PC-3 (cell line): ENCODE measurements around the gene REC114. TPM values are rescaled to one million over a fixed set of nuclear protein-coding genes. Genes with fewer than 3 reads are reported as not detected.

Source experiments
- ATAC-seq: fragments of 200-7000 bp; cut with Tn5 transposase; 2 replicates; pipeline ENCODE4 v1.9.1; 2020; ENCODE audit warnings: mild to moderate bottlenecking, moderate library complexity
- BruUV-seq: library from RNA; stranded (reverse); fragments of 400-500 nt; replicated peaks from 2 replicates; lab custom pipeline; 2021; lab: Mats Ljungman, UMichigan
- CTCF ChIA-PET: fragments of 300-600 bp; sonication (Branson Sonifier 250); formaldehyde crosslinking; loops from one replicate; lab custom pipeline; 2022; ENCODE audit warnings: antibody characterized with exemption; lab: Charles Lee
- POLR2A ChIA-PET: fragments of 300-600 bp; sonication (Branson Sonifier 250); formaldehyde crosslinking; loops from one replicate; lab custom pipeline; 2022; ENCODE audit warnings: antibody characterized with exemption; ENCODE audit not compliant: unreplicated experiment; lab: Charles Lee
- DNase-seq: peaks from one replicate; pipeline ENCODE4 v3.0.0-alpha.2; 2015
- H2AFZ ChIP-seq: fragments of 300-600 bp; sonication (generic); 2 replicates; pipeline ENCODE4 v1.6.0; 2016; ENCODE audit warnings: antibody characterized with exemption, low read length
- H3F3A ChIP-seq: fragments of 300-600 bp; sonication (generic); one replicate; pipeline ENCODE4 v1.6.0; 2017; ENCODE audit warnings: antibody characterized with exemption, low read length, control low read depth, mild to moderate bottlenecking; ENCODE audit not compliant: unreplicated experiment
- H3K27ac ChIP-seq: fragments of 300-600 bp; sonication (generic); 2 replicates; pipeline ENCODE4 v1.5.1; 2016; ENCODE audit warnings: mild to moderate bottlenecking, low read length
- H3K27me3 ChIP-seq: fragments of 300-600 bp; sonication (generic); 2 replicates; pipeline ENCODE4 v1.6.1; 2016; ENCODE audit warnings: low read length, mixed read lengths
- H3K36me3 ChIP-seq: fragments of 300-600 bp; sonication (generic); 2 replicates; pipeline ENCODE4 v1.6.1; 2016; ENCODE audit warnings: low read depth, mixed run types, low read length, mixed read lengths
- H3K4me1 ChIP-seq: fragments of 300-600 bp; sonication (generic); 2 replicates; pipeline ENCODE4 v1.5.1; 2016; ENCODE audit warnings: low read length; ENCODE audit not compliant: insufficient read depth
- H3K4me2 ChIP-seq: fragments of 300-600 bp; sonication (generic); 2 replicates; pipeline ENCODE4 v1.6.0; 2016; ENCODE audit warnings: low read length
- H3K4me3 ChIP-seq: fragments of 300-600 bp; sonication (generic); 2 replicates; pipeline ENCODE4 v1.5.1; 2016; ENCODE audit warnings: mild to moderate bottlenecking, low read length, mixed read lengths
- H3K79me2 ChIP-seq: fragments of 300-600 bp; sonication (generic); 2 replicates; pipeline ENCODE4 v1.6.1; 2017; ENCODE audit warnings: low read length, mixed read lengths
- H3K9ac ChIP-seq: fragments of 300-600 bp; sonication (generic); 2 replicates; pipeline ENCODE4 v1.6.0; 2016; ENCODE audit warnings: mild to moderate bottlenecking, low read length
- H3K9me2 ChIP-seq: fragments of 300-600 bp; sonication (generic); replicated peaks from 2 replicates; pipeline ENCODE4 v1.6.1; 2016; ENCODE audit warnings: mixed run types, low read length, mixed read lengths
- H3K9me3 ChIP-seq: fragments of 300-600 bp; sonication (generic); 2 replicates; pipeline ENCODE4 v1.6.1; 2016; ENCODE audit warnings: low read length, mixed read lengths
- H4K20me1 ChIP-seq: fragments of 300-600 bp; sonication (generic); 2 replicates; pipeline ENCODE4 v1.6.1; 2016; ENCODE audit warnings: low read length, mixed read lengths
- EZH2 ChIP-seq: fragments of 300-600 bp; sonication (generic); IDR thresholded peaks from one replicate; pipeline ENCODE4 v1.6.1; 2017; ENCODE audit warnings: antibody characterized with exemption, mild to moderate bottlenecking, low read length; ENCODE audit not compliant: unreplicated experiment
- EZH2phosphoT487 ChIP-seq: fragments of 300-600 bp; sonication (generic); IDR thresholded peaks from 2 replicates; pipeline ENCODE4 v1.6.1; 2018; ENCODE audit warnings: mild to moderate bottlenecking, antibody characterized with exemption, low read length, borderline replicate concordance
- intact Hi-C: fragments of 100-400 bp; cut with micrococcal nuclease; formaldehyde crosslinking; loops from 2 replicates; pipeline ENCODE4 v1.9.0; 2023
- total RNA-seq: library from RNA; depleted of rRNA; stranded (reverse); fragments of >200 nt; gene quantifications from 2 replicates; pipeline ENCODE4 v1.2.3, GENCODE V29; 2014
- TF ChIP-seq, protein P1 (sequence below): fragments of 300-600 bp; sonication (generic); conservative IDR thresholded peaks from 2 replicates; pipeline ENCODE4 v1.5.1; 2017; ENCODE audit warnings: antibody characterized with exemption, low read depth, mild to moderate bottlenecking, low read length

The REC114 gene
- total RNA-seq, 1 experiment from 2014 or later: not detected

DNA sequence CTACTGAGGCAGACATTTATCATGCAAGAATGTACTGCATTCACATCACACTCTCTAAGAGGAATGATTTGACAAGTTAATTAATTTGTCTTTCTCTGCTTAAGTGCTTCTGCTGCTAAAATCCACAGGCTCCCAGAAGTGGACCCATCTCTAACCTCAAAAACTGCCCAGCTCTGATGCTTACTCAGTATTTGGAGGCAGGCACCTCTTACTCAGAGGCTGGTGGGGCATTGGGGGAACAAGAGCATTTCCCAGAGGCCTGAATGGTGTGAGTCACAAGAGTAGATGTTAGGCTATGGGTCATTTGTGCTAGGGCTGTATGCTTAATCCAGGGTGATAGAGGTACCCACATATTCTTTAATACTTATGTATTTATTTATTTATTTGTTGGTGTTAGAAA is 39.8 kb upstream of the REC114 start:
- H3F3A ChIP-seq: no peaks in the 10 kb centered on the region
- no peak for ATAC-seq
- H3K79me2 ChIP-seq: no peaks in the 10 kb centered on the region
- H3K4me2 ChIP-seq: no peak overlapping the region
- TF ChIP-seq EZH2phosphoT487 (no peak), EZH2 (no peak)
- TF ChIP-seq, protein P1, sequence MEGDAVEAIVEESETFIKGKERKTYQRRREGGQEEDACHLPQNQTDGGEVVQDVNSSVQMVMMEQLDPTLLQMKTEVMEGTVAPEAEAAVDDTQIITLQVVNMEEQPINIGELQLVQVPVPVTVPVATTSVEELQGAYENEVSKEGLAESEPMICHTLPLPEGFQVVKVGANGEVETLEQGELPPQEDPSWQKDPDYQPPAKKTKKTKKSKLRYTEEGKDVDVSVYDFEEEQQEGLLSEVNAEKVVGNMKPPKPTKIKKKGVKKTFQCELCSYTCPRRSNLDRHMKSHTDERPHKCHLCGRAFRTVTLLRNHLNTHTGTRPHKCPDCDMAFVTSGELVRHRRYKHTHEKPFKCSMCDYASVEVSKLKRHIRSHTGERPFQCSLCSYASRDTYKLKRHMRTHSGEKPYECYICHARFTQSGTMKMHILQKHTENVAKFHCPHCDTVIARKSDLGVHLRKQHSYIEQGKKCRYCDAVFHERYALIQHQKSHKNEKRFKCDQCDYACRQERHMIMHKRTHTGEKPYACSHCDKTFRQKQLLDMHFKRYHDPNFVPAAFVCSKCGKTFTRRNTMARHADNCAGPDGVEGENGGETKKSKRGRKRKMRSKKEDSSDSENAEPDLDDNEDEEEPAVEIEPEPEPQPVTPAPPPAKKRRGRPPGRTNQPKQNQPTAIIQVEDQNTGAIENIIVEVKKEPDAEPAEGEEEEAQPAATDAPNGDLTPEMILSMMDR: no peak
- no TSS peak for BruUV-seq
- H3K9me3 ChIP-seq: no peaks in the 10 kb centered on the region
- POLR2A ChIA-PET: no interaction called here
- DNase-seq: no peak
- peaks cover 11% of the 10 kb centered on the region; the same call in 1 of the 2 replicates for H3K27me3 ChIP-seq
- H3K9ac ChIP-seq: no peak overlapping the region
- no peaks in the 10 kb centered on the region for H3K36me3 ChIP-seq
- CTCF ChIA-PET: no interaction called here
- no peak overlapping the region for H2AFZ ChIP-seq
- H3K4me1 ChIP-seq: no peaks in the 10 kb centered on the region
- intact Hi-C loops: no loop called here
- no peaks in the 10 kb centered on the region for H3K9me2 ChIP-seq
- H3K4me3 ChIP-seq: no peak overlapping the region
- H3K27ac ChIP-seq: no peak overlapping the region
- H4K20me1 ChIP-seq: no peaks in the 10 kb centered on the region

DNA sequence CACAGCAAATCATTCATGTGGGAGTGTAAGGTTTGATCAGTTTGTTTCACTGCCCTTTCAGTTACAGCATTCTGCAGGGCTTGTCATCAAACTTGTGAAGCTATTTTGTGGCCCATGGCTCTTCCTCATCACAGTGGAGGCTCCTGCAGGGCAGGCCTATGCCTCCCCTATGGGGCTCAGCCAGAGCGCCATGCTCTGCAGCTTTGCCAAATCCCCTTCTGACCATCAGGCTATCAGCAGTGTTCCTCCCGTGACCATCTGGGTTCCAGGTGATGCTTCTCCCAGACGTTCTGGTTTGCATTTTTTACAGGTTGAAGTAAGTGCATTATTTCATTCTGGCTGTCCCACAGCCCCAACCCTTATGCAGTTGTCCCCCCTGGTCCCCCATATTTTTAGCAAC is 28.1 kb upstream of the REC114 start:
- H3K9ac ChIP-seq: no peak overlapping the region
- no peaks in the 10 kb centered on the region for H3K9me2 ChIP-seq
- ATAC-seq (no peak), DNase-seq (no peak)
- H3K79me2 ChIP-seq: no peaks in the 10 kb centered on the region
- H3K4me1 ChIP-seq: no peaks in the 10 kb centered on the region
- no TSS peak for BruUV-seq
- ChIA-PET CTCF (no interaction called here), POLR2A (no interaction called here)
- H3K4me2 ChIP-seq: no peak overlapping the region
- H3K9me3 ChIP-seq: no peaks in the 10 kb centered on the region
- no peaks in the 10 kb centered on the region for H3F3A ChIP-seq
- intact Hi-C loops: no loop called here
- H2AFZ ChIP-seq: no peak overlapping the region
- no peak overlapping the region for H3K4me3 ChIP-seq
- H4K20me1 ChIP-seq: no peaks in the 10 kb centered on the region
- TF ChIP-seq EZH2phosphoT487 (no peak), EZH2 (no peak)
- TF ChIP-seq, protein P1: no peak
- H3K27me3 ChIP-seq: peaks cover 5% of the 10 kb centered on the region; the same call in 1 of the 2 replicates
- H3K36me3 ChIP-seq: no peaks in the 10 kb centered on the region
- no peak overlapping the region for H3K27ac ChIP-seq

DNA sequence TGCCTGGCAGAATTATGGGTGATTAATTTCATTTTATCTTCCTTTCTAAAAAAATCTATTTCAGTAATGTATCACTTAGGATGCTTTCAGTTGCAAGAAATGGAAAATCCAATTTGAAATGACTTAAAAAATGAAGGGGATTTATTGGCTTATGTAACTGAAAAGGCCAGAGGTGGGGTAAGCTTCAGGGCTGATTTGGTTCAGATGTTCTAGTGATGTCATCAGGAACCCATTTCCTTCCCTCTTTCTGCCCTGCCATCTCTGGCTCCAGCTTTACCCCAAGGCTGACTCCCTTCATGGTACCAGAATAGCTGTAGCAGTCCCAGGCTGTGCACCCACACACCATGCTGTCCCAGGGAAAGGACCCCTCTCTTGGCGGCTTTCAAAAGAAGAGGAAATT is 18.5 kb upstream of the REC114 start:
- Histone ChIP-seq H3K36me3 (no peaks in the 10 kb centered on the region), H3K27ac (no peak overlapping the region), H4K20me1 (no peaks in the 10 kb centered on the region), H3K4me3 (no peak overlapping the region), H3K79me2 (no peaks in the 10 kb centered on the region), H3K27me3 (peaks cover 27% of the 10 kb centered on the region; the same call in 1 of the 2 replicates), H3K4me1 (no peaks in the 10 kb centered on the region), H3K9me3 (no peaks in the 10 kb centered on the region), H3K9ac (no peak overlapping the region), H2AFZ (no peak overlapping the region), H3K4me2 (no peak overlapping the region), H3K9me2 (no peaks in the 10 kb centered on the region), H3F3A (no peaks in the 10 kb centered on the region)
- intact Hi-C loops: no loop called here
- ChIA-PET POLR2A (no interaction called here), CTCF (no interaction called here)
- no TSS peak for BruUV-seq
- ATAC-seq (no peak), DNase-seq (no peak)
- TF ChIP-seq EZH2phosphoT487 (no peak), EZH2 (no peak)
- TF ChIP-seq, protein P1: no peak
